Spleen (tissue), 7 donors: ENCODE measurements around the gene CXXC1.

ENCODE experiments used
- CTCF ChIP-seq, 11 experiments: fragments of 200-600 bp in 7 of 11; fragments of 450-650 bp in 4 of 11; sonication (generic) in 4 of 11; IDR thresholded peaks in 8 of 11; conservative IDR thresholded peaks in 3 of 11; 1 replicate in 7 of 11; 2 replicates in 4 of 11; pipeline versions ENCODE4 v1.4.0 to v1.8.0; 2016 to 2021; ENCODE audit warnings: antibody characterized with exemption in 11 of 11, inconsistent platforms in 4 of 11, mild to moderate bottlenecking in 1 of 11
- POLR2A ChIP-seq, 3 donors: fragments of 450-650 bp; IDR thresholded peaks; one replicate each; pipeline ENCODE4 v1.5.1; 2017; ENCODE audit warnings: antibody characterized with exemption in 3 of 3, mild to moderate bottlenecking in 1 of 3
- donor health status: DM: no; HTN: no; CAD: no; lungs with moderate emphysema.
- donor health status: DM: no; HTN: no; CAD: no.
- donor health status: DM: no; HTN: no; CAD: no.

DNA sequence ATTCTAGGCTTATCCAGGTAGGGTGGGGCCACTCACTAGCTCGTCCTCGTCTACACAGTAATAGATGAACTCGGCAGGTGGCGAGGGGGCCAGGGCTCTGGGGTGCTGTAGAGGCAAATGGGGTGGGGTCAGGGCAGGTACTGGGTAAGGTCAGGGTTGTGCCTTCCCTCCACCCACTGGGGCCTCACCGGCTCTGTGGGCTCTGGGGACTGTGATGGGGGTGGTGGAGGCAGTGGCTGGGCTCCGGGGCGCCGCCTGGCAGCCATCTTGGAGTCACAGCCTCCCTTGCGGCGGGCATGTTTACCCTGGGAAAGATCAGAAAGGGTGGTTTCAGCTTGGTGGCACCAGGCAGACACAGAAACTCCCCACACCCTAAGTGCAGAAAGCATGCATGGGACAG is 12.6 kb downstream of the CXXC1 start:
- no peak for TF ChIP-seq CTCF (IDR thresholded peaks at IDR 0.05 in 8 of 11, conservative IDR thresholded peaks at IDR 0.05 in 3 of 11)
- TF ChIP-seq POLR2A (IDR thresholded peaks at IDR 0.05), result no peak
